ENCODE data around the gene CENATAC. TPM values are rescaled to one million over a fixed set of nuclear protein-coding genes. Genes with fewer than 3 reads are reported as not detected.
"Not testable (repeated sequence)": the region's sequence is repeated elsewhere in the genome, so short reads cannot be mapped to it uniquely, and the experiment has no call there.

Gene CENATAC, protein sequence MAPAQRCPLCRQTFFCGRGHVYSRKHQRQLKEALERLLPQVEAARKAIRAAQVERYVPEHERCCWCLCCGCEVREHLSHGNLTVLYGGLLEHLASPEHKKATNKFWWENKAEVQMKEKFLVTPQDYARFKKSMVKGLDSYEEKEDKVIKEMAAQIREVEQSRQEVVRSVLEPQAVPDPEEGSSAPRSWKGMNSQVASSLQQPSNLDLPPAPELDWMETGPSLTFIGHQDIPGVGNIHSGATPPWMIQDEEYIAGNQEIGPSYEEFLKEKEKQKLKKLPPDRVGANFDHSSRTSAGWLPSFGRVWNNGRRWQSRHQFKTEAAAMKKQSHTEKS
- 31.8 TPM for polyA plus RNA-seq (2012; ENCODE audit: insufficient read depth, insufficient read length, low read depth)

- H3K9me3 ChIP-seq, result no peaks in the 10 kb centered on the region
- no peaks in the 10 kb centered on the region for H3K27me3 ChIP-seq
- peaks cover 8% of the 10 kb centered on the region for H3K36me3 ChIP-seq
- TF ChIP-seq CTCF (IDR thresholded peaks at IDR 0.05; ENCODE audit: low read depth, low read length), result no peak
- peak within 1 kb of the TSS; percentile 92 for H3K4me3 ChIP-seq (ENCODE audit: low read depth, low read length)
- H3K4me1 ChIP-seq, result 0 out of 2 replicates have a peak, but pooled peaks cover 2% of the 10 kb centered on the region
- DNase-seq, result peak; percentile 93
Observed at GRCh38 chr11:118997627-118998387, at the start of gene CENATAC. TSS of gene CENATAC (plus strand) at chr11:118998138. CDS start at chr11:118998198, 60 bp downstream.

- Histone ChIP-seq H3K4me3 (ENCODE audit: low read depth, low read length) (no peak overlapping the region), H3K27me3 (no peaks in the 10 kb centered on the region; the same call in 1 of the 2 replicates), H3K9me3 (no peaks in the 10 kb centered on the region), H3K36me3 (no peaks in the 10 kb centered on the region), H3K4me1 (no peaks in the 10 kb centered on the region)
- no peak for TF ChIP-seq CTCF (IDR thresholded peaks at IDR 0.05; ENCODE audit: low read depth, low read length)
- DNase-seq, result peak; percentile 73
Observed at GRCh38 chr11:118953265-118953664, 44.7 kb upstream of the CENATAC start.

DNA sequence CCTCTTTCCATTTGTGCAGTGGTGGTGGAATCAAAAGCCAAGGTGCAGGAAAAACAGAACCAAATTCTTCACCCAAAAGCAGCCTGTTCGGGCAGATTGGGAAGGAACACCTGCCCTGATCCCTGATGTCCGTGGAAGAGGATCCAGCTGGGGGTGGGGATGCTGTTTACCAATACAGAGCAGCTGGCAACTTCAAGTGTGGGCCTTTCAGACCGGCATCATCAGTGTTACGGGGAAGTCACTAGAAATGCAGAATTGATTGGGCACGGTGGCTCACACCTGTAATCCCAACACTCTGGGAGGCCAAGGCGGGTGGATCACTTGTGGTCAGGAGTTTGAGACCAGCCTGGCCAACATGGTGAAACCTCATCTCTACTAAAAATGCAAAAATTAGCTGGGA, 44.0 kb upstream of the CENATAC start:
- DNase-seq, H3K27me3 ChIP-seq: not testable (repeated sequence)

GRCh38 chr11:118956094-118956846, 41.7 kb upstream of the CENATAC start, which contains the start of gene UPK2:
TSS of gene UPK2 (plus strand) at chr11:118956298. CDS start at chr11:118956351, 53 bp downstream.
- peak; percentile 94 for DNase-seq
- peak; percentile 96 for TF ChIP-seq CTCF (IDR thresholded peaks at IDR 0.05; ENCODE audit: low read depth, low read length)
- no peaks in the 10 kb centered on the region for H3K9me3 ChIP-seq

More for the DNA sequence above, 44.0 kb upstream of the CENATAC start:
- not testable (repeated sequence) for H3K4me3 ChIP-seq (ENCODE audit: low read depth, low read length); H3K9me3 ChIP-seq; H3K36me3 ChIP-seq; H3K4me1 ChIP-seq

DNA sequence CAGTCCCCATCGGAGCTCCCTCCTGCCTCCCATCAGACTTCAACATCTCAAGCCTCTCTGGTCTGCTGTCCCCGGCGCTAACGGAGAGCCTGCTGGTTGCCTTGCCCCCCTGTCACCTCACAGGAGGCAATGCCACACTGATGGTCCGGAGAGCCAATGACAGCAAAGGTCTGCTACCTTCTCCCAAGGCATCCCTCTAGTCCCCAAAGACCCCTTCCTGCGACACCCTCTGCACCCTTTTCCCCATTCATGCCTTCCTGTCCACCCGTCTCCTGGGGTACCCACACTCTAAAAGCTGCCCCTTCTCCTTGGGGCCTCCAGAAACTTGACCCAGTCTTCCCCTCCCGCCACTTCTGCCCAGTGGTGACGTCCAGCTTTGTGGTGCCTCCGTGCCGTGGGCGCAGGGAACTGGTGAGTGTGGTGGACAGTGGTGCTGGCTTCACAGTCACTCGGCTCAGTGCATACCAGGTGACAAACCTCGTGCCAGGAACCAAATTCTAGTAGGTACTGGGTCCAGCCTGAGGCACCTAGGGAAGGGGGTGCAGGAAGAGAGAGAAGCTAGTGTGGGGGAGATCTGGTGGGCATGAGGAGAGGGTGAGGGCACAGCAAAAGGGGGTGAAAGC, 41.0 kb upstream of the CENATAC start:
- H3K9me3 ChIP-seq, result no peaks in the 10 kb centered on the region
- no peak for DNase-seq
- no peaks in the 10 kb centered on the region for H3K36me3 ChIP-seq
- no peaks in the 10 kb centered on the region; the same call in 1 of the 2 replicates for H3K27me3 ChIP-seq
- no peaks in the 10 kb centered on the region for H3K4me1 ChIP-seq
- TF ChIP-seq CTCF (IDR thresholded peaks at IDR 0.05; ENCODE audit: low read depth, low read length), result no peak
- no peak overlapping the region for H3K4me3 ChIP-seq (ENCODE audit: low read depth, low read length)

More at GRCh38 chr11:118956094-118956846, 41.7 kb upstream of the CENATAC start, which contains the start of gene UPK2:
- H3K4me1 ChIP-seq, result no peaks in the 10 kb centered on the region
- no peaks in the 10 kb centered on the region; the same call in 1 of the 2 replicates for H3K27me3 ChIP-seq
- no peaks in the 10 kb centered on the region for H3K36me3 ChIP-seq
- H3K4me3 ChIP-seq (ENCODE audit: low read depth, low read length), result no peak within 1 kb of the TSS

GRCh38 chr11:118957549-118957948, 40.4 kb upstream of the CENATAC start:
- TF ChIP-seq CTCF (IDR thresholded peaks at IDR 0.05; ENCODE audit: low read depth, low read length), result no peak
- no peak for DNase-seq
- H3K36me3 ChIP-seq, result no peaks in the 10 kb centered on the region
- no peaks in the 10 kb centered on the region for H3K9me3 ChIP-seq
- H3K4me1 ChIP-seq, result no peaks in the 10 kb centered on the region
- no peak overlapping the region for H3K4me3 ChIP-seq (ENCODE audit: low read depth, low read length)
- H3K27me3 ChIP-seq, result no peaks in the 10 kb centered on the region; the same call in 1 of the 2 replicates

Measured in BE2C (cell line).